ENCODE data around the gene RYR2. TPM values are rescaled to one million over a fixed set of nuclear protein-coding genes. Genes with fewer than 3 reads are reported as not detected.

RYR2 gene
- total RNA-seq, 1 experiment from 2014 or later, result 0.90 TPM

- H3K36me3 Mint-ChIP-seq (ENCODE audit: insufficient read depth, unreplicated experiment), result no peaks in the 10 kb centered on the region
- H3K27ac Mint-ChIP-seq (ENCODE audit: unreplicated experiment), result no peak overlapping the region
- H3K4me1 Mint-ChIP-seq (ENCODE audit: low read depth, unreplicated experiment), result no peaks in the 10 kb centered on the region
- H3K27me3 Mint-ChIP-seq (ENCODE audit: unreplicated experiment), result no peaks in the 10 kb centered on the region
- H3K9me3 Mint-ChIP-seq (ENCODE audit: low read depth, unreplicated experiment), result peaks cover 22% of the 10 kb centered on the region
- H3K4me3 Mint-ChIP-seq (ENCODE audit: low read depth, unreplicated experiment), result no peak overlapping the region
- no TSS peak for BruUV-seq (replicated peaks)
- TF ChIP-seq, protein P1, sequence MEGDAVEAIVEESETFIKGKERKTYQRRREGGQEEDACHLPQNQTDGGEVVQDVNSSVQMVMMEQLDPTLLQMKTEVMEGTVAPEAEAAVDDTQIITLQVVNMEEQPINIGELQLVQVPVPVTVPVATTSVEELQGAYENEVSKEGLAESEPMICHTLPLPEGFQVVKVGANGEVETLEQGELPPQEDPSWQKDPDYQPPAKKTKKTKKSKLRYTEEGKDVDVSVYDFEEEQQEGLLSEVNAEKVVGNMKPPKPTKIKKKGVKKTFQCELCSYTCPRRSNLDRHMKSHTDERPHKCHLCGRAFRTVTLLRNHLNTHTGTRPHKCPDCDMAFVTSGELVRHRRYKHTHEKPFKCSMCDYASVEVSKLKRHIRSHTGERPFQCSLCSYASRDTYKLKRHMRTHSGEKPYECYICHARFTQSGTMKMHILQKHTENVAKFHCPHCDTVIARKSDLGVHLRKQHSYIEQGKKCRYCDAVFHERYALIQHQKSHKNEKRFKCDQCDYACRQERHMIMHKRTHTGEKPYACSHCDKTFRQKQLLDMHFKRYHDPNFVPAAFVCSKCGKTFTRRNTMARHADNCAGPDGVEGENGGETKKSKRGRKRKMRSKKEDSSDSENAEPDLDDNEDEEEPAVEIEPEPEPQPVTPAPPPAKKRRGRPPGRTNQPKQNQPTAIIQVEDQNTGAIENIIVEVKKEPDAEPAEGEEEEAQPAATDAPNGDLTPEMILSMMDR (IDR thresholded peaks at IDR 0.05; ENCODE audit: unreplicated experiment), result no peak
- DNase-seq, result no peak
- CTCF ChIA-PET, result no interaction called here
- intact Hi-C loops (cut with micrococcal nuclease; ENCODE audit: unreplicated experiment), result no loop called here
Observed at GRCh38 chr1:236997882-236998281, 44.1 kb upstream of the RYR2 start.

- TF ChIP-seq, protein P1 (IDR thresholded peaks at IDR 0.05; ENCODE audit: unreplicated experiment), result no peak
- H3K27ac Mint-ChIP-seq (ENCODE audit: unreplicated experiment), result no peak overlapping the region
- intact Hi-C loops (cut with micrococcal nuclease; ENCODE audit: unreplicated experiment), result no loop called here
- H3K36me3 Mint-ChIP-seq (ENCODE audit: insufficient read depth, unreplicated experiment), result no peaks in the 10 kb centered on the region
- no TSS peak for BruUV-seq (replicated peaks)
- H3K9me3 Mint-ChIP-seq (ENCODE audit: low read depth, unreplicated experiment), result peaks cover 19% of the 10 kb centered on the region
- no peak overlapping the region for H3K4me3 Mint-ChIP-seq (ENCODE audit: low read depth, unreplicated experiment)
- CTCF ChIA-PET, result no interaction called here
- DNase-seq, result no peak
- no peaks in the 10 kb centered on the region for H3K27me3 Mint-ChIP-seq (ENCODE audit: unreplicated experiment)
- no peaks in the 10 kb centered on the region for H3K4me1 Mint-ChIP-seq (ENCODE audit: low read depth, unreplicated experiment)
Observed at GRCh38 chr1:236998546-236998945, 43.4 kb upstream of the RYR2 start.

DNA sequence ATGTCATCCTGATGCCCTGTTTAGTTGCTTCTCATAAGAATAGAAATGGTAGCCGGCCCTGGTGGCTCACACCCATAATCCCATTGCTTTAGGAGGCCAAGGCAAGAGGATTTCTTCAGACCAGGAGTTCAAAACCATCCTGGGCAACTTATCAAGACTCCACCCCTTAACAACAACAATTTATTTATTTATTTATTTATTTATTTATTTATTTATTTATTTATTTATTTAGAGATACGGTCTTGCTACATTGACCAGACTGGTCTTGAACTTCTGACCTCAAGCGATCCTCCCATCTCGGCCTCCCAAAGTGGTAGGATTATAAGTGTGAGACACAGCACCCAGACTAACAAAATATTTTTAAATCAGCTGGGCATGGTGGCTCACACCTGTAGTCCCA is 41.8 kb upstream of the RYR2 start:
- CTCF ChIA-PET, result no interaction called here
- Mint-ChIP-seq H3K4me1 (ENCODE audit: low read depth, unreplicated experiment) (no peaks in the 10 kb centered on the region), H3K9me3 (ENCODE audit: low read depth, unreplicated experiment) (peaks cover 13% of the 10 kb centered on the region), H3K27me3 (ENCODE audit: unreplicated experiment) (no peaks in the 10 kb centered on the region), H3K36me3 (ENCODE audit: insufficient read depth, unreplicated experiment) (no peaks in the 10 kb centered on the region), H3K4me3 (ENCODE audit: low read depth, unreplicated experiment) (no peak overlapping the region), H3K27ac (ENCODE audit: unreplicated experiment) (no peak overlapping the region)
- TF ChIP-seq, protein P1 (IDR thresholded peaks at IDR 0.05; ENCODE audit: unreplicated experiment), result no peak
- no peak for DNase-seq
- no TSS peak for BruUV-seq (replicated peaks)
- intact Hi-C loops (cut with micrococcal nuclease; ENCODE audit: unreplicated experiment), result no loop called here

DNA sequence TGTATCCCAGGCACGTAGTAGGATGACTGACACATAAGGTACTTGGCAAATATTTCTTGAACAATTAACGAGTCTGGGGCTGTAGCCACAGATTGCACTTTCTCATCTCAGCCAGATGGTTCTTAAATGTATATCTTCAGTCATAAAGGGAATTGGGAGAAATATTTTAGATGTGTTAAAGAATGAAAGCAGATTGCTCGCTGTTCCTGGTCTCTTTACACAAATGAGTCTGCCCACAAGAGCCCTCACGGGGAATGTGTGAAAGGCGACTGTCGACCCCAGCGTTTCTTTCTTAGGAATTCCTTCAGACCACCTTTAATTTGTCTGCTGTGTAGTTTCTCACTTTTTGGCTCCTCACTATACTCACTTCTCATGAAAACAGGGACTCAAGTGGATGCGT is 38.5 kb upstream of the RYR2 start:
- CTCF ChIA-PET, result no interaction called here
- Mint-ChIP-seq H3K27ac (ENCODE audit: unreplicated experiment) (no peak overlapping the region), H3K36me3 (ENCODE audit: insufficient read depth, unreplicated experiment) (no peaks in the 10 kb centered on the region), H3K4me1 (ENCODE audit: low read depth, unreplicated experiment) (no peaks in the 10 kb centered on the region), H3K27me3 (ENCODE audit: unreplicated experiment) (no peaks in the 10 kb centered on the region), H3K9me3 (ENCODE audit: low read depth, unreplicated experiment) (peaks cover 21% of the 10 kb centered on the region), H3K4me3 (ENCODE audit: low read depth, unreplicated experiment) (no peak overlapping the region)
- DNase-seq, result no peak
- no TSS peak for BruUV-seq (replicated peaks)
- TF ChIP-seq, protein P1 (IDR thresholded peaks at IDR 0.05; ENCODE audit: unreplicated experiment), result no peak
- intact Hi-C loops (cut with micrococcal nuclease; ENCODE audit: unreplicated experiment), result no loop called here

- Mint-ChIP-seq H3K27me3 (ENCODE audit: unreplicated experiment) (no peaks in the 10 kb centered on the region), H3K36me3 (ENCODE audit: insufficient read depth, unreplicated experiment) (no peaks in the 10 kb centered on the region), H3K4me1 (ENCODE audit: low read depth, unreplicated experiment) (no peaks in the 10 kb centered on the region), H3K9me3 (ENCODE audit: low read depth, unreplicated experiment) (peaks cover 20% of the 10 kb centered on the region), H3K27ac (ENCODE audit: unreplicated experiment) (no peak within 1 kb of the TSS), H3K4me3 (ENCODE audit: low read depth, unreplicated experiment) (no peak within 1 kb of the TSS)
- intact Hi-C loops (cut with micrococcal nuclease; ENCODE audit: unreplicated experiment), result no loop called here
- DNase-seq, result no peak
- BruUV-seq (replicated peaks), result no TSS peak
- TF ChIP-seq, protein P1 (IDR thresholded peaks at IDR 0.05; ENCODE audit: unreplicated experiment), result no peak
- CTCF ChIA-PET, result no interaction called here
Observed at GRCh38 chr1:237004116-237004515, 37.9 kb upstream of the RYR2 start, which contains the start of gene MT1HL1. Gene MT1HL1, minus strand, starts transcription at chr1:237004441. Its CDS starts 69 bp downstream, at chr1:237004372.

Data from Calu3 (cell line).